ENCODE data around the gene C12orf56.

DNA sequence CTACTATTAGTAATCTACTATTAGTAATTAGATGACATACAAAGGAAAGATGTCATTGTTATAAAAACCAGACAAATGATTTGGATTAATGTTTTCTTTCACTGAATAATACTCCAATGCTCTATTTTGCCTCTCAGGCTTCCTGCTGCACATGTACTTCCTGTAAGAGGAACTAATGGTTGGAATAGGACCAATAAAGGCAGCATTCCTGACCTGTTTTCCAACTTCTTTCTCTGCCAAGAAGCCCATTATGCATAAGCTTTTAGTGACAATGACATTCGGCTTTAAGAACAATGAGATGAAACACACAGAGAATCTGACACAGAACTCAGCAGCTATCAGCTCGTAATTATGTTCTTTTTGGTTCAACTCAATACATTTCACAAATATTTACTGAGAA, 5.2 kb upstream of the C12orf56 start:
- no peak for TF ChIP-seq EP300 (IDR thresholded peaks at IDR 0.05)
- TF ChIP-seq, protein P1, sequence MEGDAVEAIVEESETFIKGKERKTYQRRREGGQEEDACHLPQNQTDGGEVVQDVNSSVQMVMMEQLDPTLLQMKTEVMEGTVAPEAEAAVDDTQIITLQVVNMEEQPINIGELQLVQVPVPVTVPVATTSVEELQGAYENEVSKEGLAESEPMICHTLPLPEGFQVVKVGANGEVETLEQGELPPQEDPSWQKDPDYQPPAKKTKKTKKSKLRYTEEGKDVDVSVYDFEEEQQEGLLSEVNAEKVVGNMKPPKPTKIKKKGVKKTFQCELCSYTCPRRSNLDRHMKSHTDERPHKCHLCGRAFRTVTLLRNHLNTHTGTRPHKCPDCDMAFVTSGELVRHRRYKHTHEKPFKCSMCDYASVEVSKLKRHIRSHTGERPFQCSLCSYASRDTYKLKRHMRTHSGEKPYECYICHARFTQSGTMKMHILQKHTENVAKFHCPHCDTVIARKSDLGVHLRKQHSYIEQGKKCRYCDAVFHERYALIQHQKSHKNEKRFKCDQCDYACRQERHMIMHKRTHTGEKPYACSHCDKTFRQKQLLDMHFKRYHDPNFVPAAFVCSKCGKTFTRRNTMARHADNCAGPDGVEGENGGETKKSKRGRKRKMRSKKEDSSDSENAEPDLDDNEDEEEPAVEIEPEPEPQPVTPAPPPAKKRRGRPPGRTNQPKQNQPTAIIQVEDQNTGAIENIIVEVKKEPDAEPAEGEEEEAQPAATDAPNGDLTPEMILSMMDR (IDR thresholded peaks at IDR 0.05): no peak
- TF ChIP-seq POLR2A (IDR thresholded peaks at IDR 0.05): no peak
- no peak for TF ChIP-seq POLR2AphosphoS5 (IDR thresholded peaks at IDR 0.05)

All from stomach (tissue), 4 donors.